Measurements from ENCODE around the gene ZNF761.

DNA sequence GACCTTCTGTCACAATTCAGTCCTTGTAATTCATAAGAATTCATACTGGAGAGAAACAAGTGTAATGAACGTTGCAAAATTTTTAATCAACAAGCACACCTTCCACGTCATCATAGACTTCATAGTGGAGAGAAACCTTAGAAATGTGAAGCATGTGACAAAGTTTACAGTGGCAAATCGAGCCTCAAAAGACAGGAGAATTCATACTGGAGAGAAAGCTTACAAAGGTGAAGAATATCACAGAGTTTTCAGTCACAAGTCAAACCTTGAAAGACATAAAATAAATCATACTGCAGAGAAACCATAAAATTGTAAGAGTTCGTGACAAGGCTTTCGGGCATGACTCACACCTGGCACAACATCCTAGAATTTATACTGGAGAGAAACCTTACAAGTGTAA lies 60.4 kb downstream of the ZNF761 start:
- TF ChIP-seq, protein P1, sequence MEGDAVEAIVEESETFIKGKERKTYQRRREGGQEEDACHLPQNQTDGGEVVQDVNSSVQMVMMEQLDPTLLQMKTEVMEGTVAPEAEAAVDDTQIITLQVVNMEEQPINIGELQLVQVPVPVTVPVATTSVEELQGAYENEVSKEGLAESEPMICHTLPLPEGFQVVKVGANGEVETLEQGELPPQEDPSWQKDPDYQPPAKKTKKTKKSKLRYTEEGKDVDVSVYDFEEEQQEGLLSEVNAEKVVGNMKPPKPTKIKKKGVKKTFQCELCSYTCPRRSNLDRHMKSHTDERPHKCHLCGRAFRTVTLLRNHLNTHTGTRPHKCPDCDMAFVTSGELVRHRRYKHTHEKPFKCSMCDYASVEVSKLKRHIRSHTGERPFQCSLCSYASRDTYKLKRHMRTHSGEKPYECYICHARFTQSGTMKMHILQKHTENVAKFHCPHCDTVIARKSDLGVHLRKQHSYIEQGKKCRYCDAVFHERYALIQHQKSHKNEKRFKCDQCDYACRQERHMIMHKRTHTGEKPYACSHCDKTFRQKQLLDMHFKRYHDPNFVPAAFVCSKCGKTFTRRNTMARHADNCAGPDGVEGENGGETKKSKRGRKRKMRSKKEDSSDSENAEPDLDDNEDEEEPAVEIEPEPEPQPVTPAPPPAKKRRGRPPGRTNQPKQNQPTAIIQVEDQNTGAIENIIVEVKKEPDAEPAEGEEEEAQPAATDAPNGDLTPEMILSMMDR (IDR thresholded peaks at IDR 0.05) = no peak
- no peak for TF ChIP-seq POLR2A (IDR thresholded peaks at IDR 0.05)
- no peak for TF ChIP-seq POLR2AphosphoS5 (IDR thresholded peaks at IDR 0.05)
- TF ChIP-seq EP300 (IDR thresholded peaks at IDR 0.05) = no peak
